Measurements from ENCODE around the gene ZNF658. TPM values are rescaled to one million over a fixed set of nuclear protein-coding genes. Genes with fewer than 3 reads are reported as not detected.
"Not testable (repeated sequence)": the region's sequence is repeated elsewhere in the genome, so short reads cannot be mapped to it uniquely, and the experiment has no call there.

Gene ZNF658
- 1 to 10 TPM; 4.5 to 8.6 (median 5.6) TPM for total RNA-seq

DNA sequence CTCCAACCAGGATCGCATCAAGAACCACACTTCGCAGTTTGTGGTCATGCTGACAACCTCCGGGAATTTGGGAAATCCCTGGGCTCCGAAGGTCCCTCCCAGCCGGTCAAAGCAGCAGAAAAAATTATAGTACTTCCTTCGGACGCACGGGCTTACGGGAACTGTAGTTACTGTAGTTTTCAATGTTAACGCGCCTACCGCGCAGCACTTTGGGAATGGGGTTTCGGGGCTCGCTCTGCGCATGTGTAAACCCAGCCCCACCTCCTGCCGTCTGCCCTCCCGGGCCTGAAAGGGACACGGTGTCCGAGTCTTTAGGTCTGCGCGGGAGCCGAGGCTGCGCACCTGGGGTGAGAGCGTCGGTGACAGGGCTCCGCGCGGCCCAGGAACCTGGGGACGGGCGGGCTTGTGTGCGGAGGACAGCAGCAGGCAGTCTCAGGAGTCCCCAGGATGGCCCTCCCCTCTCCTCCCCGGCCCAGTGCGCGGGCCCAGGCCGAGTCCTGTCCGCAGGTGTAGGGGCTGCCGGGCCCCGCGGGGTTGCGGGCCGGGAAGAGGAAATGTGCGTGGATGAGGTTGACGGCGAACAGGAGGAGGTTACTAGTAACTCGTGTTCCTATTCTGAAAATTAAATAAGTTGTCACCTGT lies at the start of gene ZNF658:
TSS of gene ZNF658 (plus strand) at position 236 of the 642 bp plus-strand sequence. CDS start 2,837 bp downstream, outside the sequence.
- peak within 1 kb of the TSS; percentile 70 to 73 for H3K27ac ChIP-seq
- H3K9me3 ChIP-seq; H3K4me1 ChIP-seq; intact Hi-C loops (cut with DNase I; ENCODE audit: low total_unique reads); H3K36me3 ChIP-seq; H3K27me3 ChIP-seq: not testable (repeated sequence)
- peak within 1 kb of the TSS; percentile 48 to 70 (median 56) for H3K4me3 ChIP-seq
- DNase-seq (ENCODE audit: low spot score in 2 of 2) = peak; percentile 80 to 82

DNA sequence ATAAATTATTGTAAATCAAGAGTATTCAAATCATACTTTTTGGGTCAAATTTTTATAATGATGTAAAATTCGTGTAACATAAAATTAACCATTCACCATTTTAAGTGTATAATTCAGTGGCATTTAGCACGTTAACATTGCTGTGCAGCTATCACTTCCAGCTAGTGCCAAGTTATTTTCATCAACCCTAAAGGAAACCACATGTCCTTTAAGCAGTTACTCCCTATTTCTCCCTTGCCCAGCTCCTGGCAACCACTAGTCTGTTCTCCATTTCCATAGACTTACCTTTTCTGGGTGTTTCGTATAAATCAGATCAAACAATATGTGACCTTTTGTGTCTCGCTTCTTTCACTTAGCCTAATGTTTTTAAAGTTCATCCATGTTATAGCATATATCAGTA lies 38.8 kb upstream of the ZNF658 start:
- H3K4me1 ChIP-seq, H3K27ac ChIP-seq: not testable (repeated sequence)

DNA sequence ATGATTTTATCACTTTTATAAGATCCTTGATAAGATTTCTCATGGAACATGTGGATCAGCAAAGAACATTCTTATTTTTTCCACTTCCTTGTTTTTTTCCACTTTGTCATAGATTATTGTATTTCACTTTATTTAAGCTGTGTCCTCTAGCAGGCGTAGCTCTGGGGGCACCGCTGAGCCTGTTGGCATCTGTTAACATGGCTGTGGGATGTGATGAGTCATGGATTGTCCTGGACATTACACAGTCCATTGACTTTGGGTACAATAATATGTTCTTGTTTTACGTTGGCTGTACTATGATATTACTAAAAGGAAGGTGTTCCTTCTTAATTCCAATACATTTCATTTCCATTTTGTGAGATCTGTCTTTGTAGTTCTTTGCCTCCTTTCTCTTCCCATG lies 31.9 kb upstream of the ZNF658 start:
- DNase-seq (ENCODE audit: low spot score in 2 of 2); H3K4me3 ChIP-seq; H3K27me3 ChIP-seq; H3K4me1 ChIP-seq; H3K27ac ChIP-seq; H3K9me3 ChIP-seq; H3K36me3 ChIP-seq; intact Hi-C loops (cut with DNase I; ENCODE audit: low total_unique reads): not testable (repeated sequence)

More for the DNA sequence above, 38.8 kb upstream of the ZNF658 start:
- DNase-seq (ENCODE audit: low spot score in 2 of 2); H3K36me3 ChIP-seq; intact Hi-C loops (cut with DNase I; ENCODE audit: low total_unique reads); H3K9me3 ChIP-seq; H3K4me3 ChIP-seq; H3K27me3 ChIP-seq: not testable (repeated sequence)

GRCh38 chr9:66880605-66881004 lies 19.9 kb upstream of the ZNF658 start:
- H3K4me1 ChIP-seq; H3K9me3 ChIP-seq; intact Hi-C loops (cut with DNase I; ENCODE audit: low total_unique reads); H3K27me3 ChIP-seq; H3K4me3 ChIP-seq; DNase-seq (ENCODE audit: low spot score in 2 of 2); H3K36me3 ChIP-seq; H3K27ac ChIP-seq: not testable (repeated sequence)

DNA sequence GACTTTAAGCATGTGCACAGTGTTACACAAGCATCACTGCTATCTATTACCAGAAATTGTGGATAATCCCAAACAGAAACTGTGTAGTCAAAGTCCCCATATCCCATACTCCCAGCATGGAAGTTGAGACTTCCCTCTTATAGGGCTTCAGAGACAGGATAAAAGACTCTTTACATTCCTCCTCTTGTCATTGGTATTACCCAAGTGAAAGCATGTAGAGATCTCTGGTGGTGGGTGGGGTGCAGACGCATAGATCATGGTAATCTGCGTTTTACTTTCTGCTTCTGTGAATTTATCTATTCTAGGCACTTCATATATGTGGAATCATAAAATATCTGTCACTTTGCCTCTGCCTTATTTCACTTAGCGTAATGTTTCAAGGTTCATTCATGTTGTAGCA lies 18.7 kb upstream of the ZNF658 start:
- H3K27ac ChIP-seq; intact Hi-C loops (cut with DNase I; ENCODE audit: low total_unique reads); H3K9me3 ChIP-seq; H3K27me3 ChIP-seq; DNase-seq (ENCODE audit: low spot score in 2 of 2); H3K4me1 ChIP-seq; H3K4me3 ChIP-seq; H3K36me3 ChIP-seq: not testable (repeated sequence)

DNA sequence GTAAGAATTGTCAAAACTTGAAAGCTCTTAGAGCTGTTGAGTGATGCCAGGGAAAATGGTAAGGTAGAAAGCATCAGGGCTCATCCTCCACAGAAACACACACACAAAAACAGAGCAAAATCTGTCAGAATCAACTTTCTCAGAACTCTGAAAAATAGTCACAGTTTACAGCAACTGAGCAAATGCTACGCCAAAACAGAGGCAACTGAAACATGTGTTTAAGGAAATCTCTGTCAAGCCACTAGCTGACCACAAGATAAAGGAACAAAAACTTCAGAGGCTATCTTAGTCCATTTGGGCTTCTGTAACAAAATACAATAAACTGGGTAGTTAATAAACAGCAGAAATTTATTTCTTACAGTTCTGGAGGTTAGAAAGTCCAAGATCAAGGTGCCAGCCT lies 10.2 kb upstream of the ZNF658 start:
- H3K36me3 ChIP-seq; H3K27me3 ChIP-seq; H3K4me3 ChIP-seq; DNase-seq (ENCODE audit: low spot score in 2 of 2); intact Hi-C loops (cut with DNase I; ENCODE audit: low total_unique reads); H3K9me3 ChIP-seq; H3K4me1 ChIP-seq; H3K27ac ChIP-seq: not testable (repeated sequence)

DNA sequence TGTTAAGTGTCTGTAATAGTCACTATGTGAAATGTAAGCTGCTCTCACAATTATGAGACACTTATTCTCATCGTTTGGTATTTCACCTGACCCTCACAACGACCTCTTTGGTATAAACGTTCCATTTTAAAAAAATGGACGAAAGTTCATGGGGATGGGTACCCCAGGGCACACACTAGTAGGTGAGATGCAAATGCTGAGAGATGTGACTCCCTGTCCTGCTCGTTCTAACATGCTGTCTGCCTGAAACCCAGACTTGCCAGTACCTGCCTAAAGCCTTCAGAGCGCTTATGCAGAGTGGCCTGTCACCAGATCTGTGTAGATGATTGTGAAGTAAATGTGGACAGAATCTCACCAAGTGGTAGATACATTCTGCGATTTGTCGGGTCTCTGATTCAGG lies 616 bp downstream of the ZNF658 start:
- Histone ChIP-seq H3K27ac (peak overlapping the region; percentile 70 to 73), H3K4me3 (peak overlapping the region; percentile 48 to 70 (median 56))
- H3K36me3 ChIP-seq; H3K9me3 ChIP-seq; H3K27me3 ChIP-seq; H3K4me1 ChIP-seq; DNase-seq (ENCODE audit: low spot score in 2 of 2); intact Hi-C loops (cut with DNase I; ENCODE audit: low total_unique reads): not testable (repeated sequence)

GRCh38 chr9:66909560-66909959 lies 9.0 kb downstream of the ZNF658 start:
- DNase-seq (ENCODE audit: low spot score in 2 of 2); intact Hi-C loops (cut with DNase I; ENCODE audit: low total_unique reads); H3K36me3 ChIP-seq; H3K4me3 ChIP-seq; H3K27me3 ChIP-seq; H3K4me1 ChIP-seq; H3K9me3 ChIP-seq; H3K27ac ChIP-seq: not testable (repeated sequence)

DNA sequence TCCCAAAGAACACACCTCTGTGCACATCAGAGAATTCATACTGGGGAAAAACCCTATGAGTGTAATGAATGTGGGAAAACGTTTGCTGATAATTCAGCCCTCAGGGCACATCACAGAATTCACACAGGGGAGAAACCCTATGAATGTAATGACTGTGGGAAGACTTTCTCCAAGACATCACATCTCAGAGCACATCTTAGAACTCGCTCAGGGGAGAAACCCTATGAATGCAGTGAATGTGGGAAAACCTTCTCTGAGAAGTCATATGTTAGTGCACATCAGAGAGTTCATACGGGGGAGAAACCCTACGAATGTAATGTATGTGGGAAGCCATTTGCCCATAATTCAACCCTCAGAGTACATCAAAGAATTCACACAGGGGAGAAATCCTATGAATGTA lies 19.5 kb downstream of the ZNF658 start:
- H3K4me1 ChIP-seq; H3K36me3 ChIP-seq; intact Hi-C loops (cut with DNase I; ENCODE audit: low total_unique reads); H3K4me3 ChIP-seq; DNase-seq (ENCODE audit: low spot score in 2 of 2); H3K27me3 ChIP-seq; H3K27ac ChIP-seq; H3K9me3 ChIP-seq: not testable (repeated sequence)

GRCh38 chr9:66936194-66936870 lies 35.8 kb downstream of the ZNF658 start:
- H3K27me3 ChIP-seq; H3K4me1 ChIP-seq; H3K9me3 ChIP-seq; H3K36me3 ChIP-seq; intact Hi-C loops (cut with DNase I; ENCODE audit: low total_unique reads); H3K27ac ChIP-seq; H3K4me3 ChIP-seq; DNase-seq (ENCODE audit: low spot score in 2 of 2): not testable (repeated sequence)

GRCh38 chr9:66937662-66938061 lies 37.1 kb downstream of the ZNF658 start:
- H3K4me3 ChIP-seq; H3K27ac ChIP-seq; H3K9me3 ChIP-seq; H3K27me3 ChIP-seq; H3K4me1 ChIP-seq; DNase-seq (ENCODE audit: low spot score in 2 of 2); H3K36me3 ChIP-seq; intact Hi-C loops (cut with DNase I; ENCODE audit: low total_unique reads): not testable (repeated sequence)

GRCh38 chr9:66938322-66938721 lies 37.8 kb downstream of the ZNF658 start:
- intact Hi-C loops (cut with DNase I; ENCODE audit: low total_unique reads); H3K4me3 ChIP-seq; H3K27me3 ChIP-seq; H3K9me3 ChIP-seq; H3K4me1 ChIP-seq; DNase-seq (ENCODE audit: low spot score in 2 of 2); H3K36me3 ChIP-seq; H3K27ac ChIP-seq: not testable (repeated sequence)

DNA sequence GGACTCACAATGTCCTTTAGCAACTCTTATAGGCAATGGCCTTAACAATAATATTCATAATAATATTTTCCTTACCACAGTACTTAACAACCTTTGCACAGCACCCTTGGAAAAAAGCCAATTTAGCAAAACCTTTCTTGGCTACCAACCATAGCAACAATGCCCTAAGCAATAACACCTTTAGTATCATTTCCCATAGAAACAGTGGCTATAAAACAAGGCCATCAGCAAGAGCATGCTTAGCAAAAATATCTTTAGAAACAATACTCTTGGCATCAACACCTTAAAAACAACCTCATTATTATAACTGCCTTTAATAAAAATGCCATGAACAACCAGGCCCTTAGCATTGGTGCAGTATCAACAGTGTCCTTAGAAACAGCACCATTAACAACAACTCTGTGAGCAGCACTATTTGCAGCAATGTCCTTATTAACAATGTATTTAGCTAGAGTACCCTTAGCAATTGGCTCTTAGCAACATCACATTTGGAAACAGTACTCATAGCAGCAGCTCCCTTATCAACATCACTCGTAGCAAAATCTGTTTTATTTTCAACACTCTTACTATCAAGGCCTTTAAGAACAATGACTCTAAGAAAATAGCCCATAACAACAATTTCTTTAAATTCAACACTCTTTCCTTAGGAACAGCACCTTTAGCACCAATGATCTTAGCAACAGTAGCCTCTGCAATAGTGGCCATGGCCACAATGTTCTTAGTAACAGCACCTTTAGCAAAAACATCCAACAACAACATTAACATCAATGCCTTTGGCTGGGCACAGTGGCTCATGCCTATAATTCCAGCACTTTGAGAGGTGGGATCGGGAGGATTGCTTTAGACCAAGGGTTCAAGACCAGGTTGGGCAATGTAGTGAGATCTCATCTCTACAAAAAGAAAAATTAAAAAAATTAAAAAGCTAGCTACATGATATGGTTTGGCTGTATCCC lies 39.6 kb downstream of the ZNF658 start:
- H3K27ac ChIP-seq; intact Hi-C loops (cut with DNase I; ENCODE audit: low total_unique reads); H3K4me1 ChIP-seq; DNase-seq (ENCODE audit: low spot score in 2 of 2); H3K27me3 ChIP-seq; H3K4me3 ChIP-seq; H3K36me3 ChIP-seq; H3K9me3 ChIP-seq: not testable (repeated sequence)

Measured in breast epithelium (tissue), 4 donors.